B cell (primary cell): Measurements from ENCODE around the gene PEX10. TPM values are rescaled to one million over a fixed set of nuclear protein-coding genes. Genes with fewer than 3 reads are reported as not detected.

Experiments used
- ATAC-seq: fragments of 200-7000 bp; cut with Tn5 transposase; one replicate; pipeline ENCODE4 v1.10.0; 2021; ENCODE audit warnings: low read depth, mild to moderate bottlenecking, moderate number of reproducible peaks, moderate library complexity
- CTCF ChIA-PET: fragments of 350-600 bp; sonication (Branson Sonifier 250); formaldehyde crosslinking; loops from one replicate; lab custom pipeline; 2021; ENCODE audit warnings: antibody characterized with exemption, inconsistent platforms; lab: Charles Lee
- POLR2A ChIA-PET: fragments of 350-600 bp; sonication (Branson Sonifier 250); formaldehyde crosslinking; loops from one replicate; lab custom pipeline; 2021; ENCODE audit warnings: antibody characterized with exemption; lab: Charles Lee
- DNase-seq: peaks from one replicate; pipeline ENCODE4 v3.0.0; 2013
- H2AFZ ChIP-seq: 2 replicates; pipeline ENCODE4 v1.6.1; 2012; ENCODE audit warnings: mild to moderate bottlenecking, low read depth, low read length; ENCODE audit not compliant: insufficient read depth, poor library complexity, severe bottlenecking
- H3K27ac ChIP-seq, 2 donors: 1 replicate in 1 of 2; 2 replicates in 1 of 2; pipeline ENCODE4 v1.5.1; 2012 to 2013; ENCODE audit warnings: low read length in 2 of 2, mild to moderate bottlenecking in 2 of 2, moderate library complexity in 1 of 2
- H3K27me3 ChIP-seq, 4 experiments: fragments of 200-600 bp in 1 of 4; sonication (generic) in 1 of 4; replicated peaks in 1 of 4; 1 replicate in 2 of 4; 2 replicates in 2 of 4; pipeline versions ENCODE4 v1.6.1 to v1.7.0; 2013 to 2016; ENCODE audit warnings: low read length in 3 of 4, mild to moderate bottlenecking in 2 of 4, mixed read lengths in 1 of 4, moderate library complexity in 1 of 4; ENCODE audit not compliant: insufficient read depth in 4 of 4, control insufficient read depth in 3 of 4; ENCODE audit errors: control extremely low read depth in 1 of 4
- H3K36me3 ChIP-seq, 2 experiments: replicated peaks in 1 of 2; 1 replicate in 1 of 2; 2 replicates in 1 of 2; pipeline versions ENCODE4 v1.6.1 to v1.7.1; 2013; ENCODE audit warnings: low read length in 1 of 2; ENCODE audit not compliant: insufficient read depth in 2 of 2, control insufficient read depth in 1 of 2; ENCODE audit errors: control extremely low read depth in 1 of 2, extremely low read depth in 1 of 2
- H3K4me1 ChIP-seq, 2 donors: fragments of 200-600 bp in 1 of 2; sonication (generic) in 1 of 2; 1 replicate in 1 of 2; 2 replicates in 1 of 2; pipeline versions ENCODE4 v1.5.1 to v1.6.1; 2013 to 2017; ENCODE audit warnings: low read length in 2 of 2; ENCODE audit not compliant: control insufficient read depth in 2 of 2, insufficient read depth in 2 of 2
- H3K4me2 ChIP-seq: replicated peaks from 2 replicates; pipeline ENCODE3; 2012; ENCODE audit warnings: mild to moderate bottlenecking, low read depth, low read length; ENCODE audit not compliant: poor library complexity, severe bottlenecking
- H3K4me3 ChIP-seq, 5 experiments: fragments of 200-600 bp in 1 of 5; sonication (generic) in 1 of 5; 1 replicate in 3 of 5; 2 replicates in 2 of 5; pipeline versions ENCODE4 v1.5.1 to v1.7.0; 2011 to 2016; ENCODE audit warnings: low read length in 4 of 5, mild to moderate bottlenecking in 4 of 5, low read depth in 2 of 5, control low read depth in 1 of 5, moderate library complexity in 1 of 5; ENCODE audit not compliant: insufficient read depth in 1 of 5; ENCODE audit errors: control extremely low read depth in 1 of 5, extremely low read depth in 1 of 5
- H3K79me2 ChIP-seq: fragments of 200-600 bp; sonication (generic); one replicate; pipeline ENCODE4 v1.6.0; 2016; ENCODE audit warnings: low read length; ENCODE audit not compliant: control insufficient read depth, insufficient read depth
- H3K9ac ChIP-seq: fragments of 200-600 bp; sonication (generic); 2 replicates; pipeline ENCODE4 v1.6.1; 2017; ENCODE audit warnings: mild to moderate bottlenecking, low read length, moderate library complexity
- H3K9me3 ChIP-seq, 3 donors: one replicate each; pipeline versions ENCODE4 v1.6.1 to v1.7.1; 2013; ENCODE audit warnings: low read length in 2 of 3; ENCODE audit not compliant: control insufficient read depth in 2 of 3, insufficient read depth in 1 of 3; ENCODE audit errors: control extremely low read depth in 1 of 3
- H4K20me1 ChIP-seq: 2 replicates; pipeline ENCODE4 v1.6.0; 2012; ENCODE audit warnings: mild to moderate bottlenecking, low read length; ENCODE audit not compliant: insufficient read depth, control insufficient read depth, poor library complexity, severe bottlenecking
- H3K27ac Mint-ChIP-seq: one replicate; pipeline ENCODE4 v1.8.0; 2021; ENCODE audit warnings: mixed read lengths
- H3K27me3 Mint-ChIP-seq: one replicate; pipeline ENCODE4 v1.8.0; 2021; ENCODE audit warnings: mixed read lengths
- H3K4me1 Mint-ChIP-seq: one replicate; pipeline ENCODE4 v1.8.0; 2021; ENCODE audit warnings: mixed read lengths
- H3K4me3 Mint-ChIP-seq: one replicate; pipeline ENCODE4 v1.8.0; 2021; ENCODE audit warnings: mixed read lengths
- H3K9me3 Mint-ChIP-seq: one replicate; pipeline ENCODE4 v1.8.0; 2022; ENCODE audit warnings: mixed read lengths; ENCODE audit not compliant: insufficient read depth
- CTCF ChIP-seq: fragments of 200-600 bp; IDR thresholded peaks from one replicate; pipeline ENCODE4 v1.8.0; 2022; ENCODE audit warnings: antibody characterized with exemption, mild to moderate bottlenecking
- EZH2 ChIP-seq: IDR thresholded peaks from 2 replicates; pipeline ENCODE4 v1.6.1; 2012; ENCODE audit warnings: borderline replicate concordance, low read depth, mild to moderate bottlenecking, moderate library complexity, low read length; ENCODE audit not compliant: insufficient read depth, poor library complexity, severe bottlenecking
- WGBS: methylation state at CpG from one replicate; pipeline ENCODE4 v1.1.5; 2013; ENCODE audit warnings: missing lambda C conversion rate; ENCODE audit not compliant: insufficient coverage; 5-methylcytosine and 5-hydroxymethylcytosine counted together
- intact Hi-C: fragments of 100-400 bp; cut with micrococcal nuclease; formaldehyde crosslinking; loops from one replicate; pipeline ENCODE4 v1.10.0; 2022
- polyA plus RNA-seq: library from polyadenylated mRNA; depleted of rRNA; stranded (reverse); fragments of >200 nt; gene quantifications from 2 replicates; pipeline ENCODE4 v1.2.3, GENCODE V29; 2012
- total RNA-seq, 2 donors: library from RNA; stranded (reverse); fragments of 120-200 nt in 1 of 2; gene quantifications; 1 replicate in 1 of 2; 2 replicates in 1 of 2; pipeline versions ENCODE4 v1.2.3 to v1.2.4, GENCODE V29; 2013 to 2022

PEX10 gene
- total and polyA plus RNA-seq, 2 donors (not counting 1 experiment from before 2014, with no cell fraction given) = 13.5 to 18.4 TPM

- Mint-ChIP-seq H3K4me3 (no peak overlapping the region), H3K9me3 (no peaks in the 10 kb centered on the region), H3K27ac (no peak overlapping the region), H3K4me1 (no peaks in the 10 kb centered on the region), H3K27me3 (no peaks in the 10 kb centered on the region)
- no peak overlapping the region for H2AFZ ChIP-seq
- no peaks in the 10 kb centered on the region for H4K20me1 ChIP-seq
- POLR2A ChIA-PET = no interaction called here
- no peak overlapping the region for H3K4me3 ChIP-seq
- H3K9me3 ChIP-seq = peaks cover 0 to 5% (median 2%) of the 10 kb centered on the region in 3 donors
- no peak overlapping the region for H3K27ac ChIP-seq
- WGBS = 69% methylated on average over 8 of the region's 9 CpGs
- DNase-seq = no peak
- H3K4me1 ChIP-seq = no peaks in the 10 kb centered on the region
- H3K27me3 ChIP-seq = peaks cover 0 to 8% (median 0%) of the 10 kb centered on the region in 4 experiments
- TF ChIP-seq EZH2 (no peak), CTCF (no peak)
- H3K79me2 ChIP-seq = no peaks in the 10 kb centered on the region
- ATAC-seq = no peak
- H3K36me3 ChIP-seq = no peaks in the 10 kb centered on the region
- H3K9ac ChIP-seq = no peak overlapping the region
- no peak overlapping the region for H3K4me2 ChIP-seq
- intact Hi-C loops = no loop called here
- CTCF ChIA-PET = no interaction called here
These were observed 22.7 kb upstream of the PEX10 start for GRCh38 chr1:2435091-2435490.

- TF ChIP-seq CTCF (no peak), EZH2 (no peak)
- WGBS = 65% methylated on average over 31 of the region's 34 CpGs
- Histone ChIP-seq H2AFZ (no peak overlapping the region), H3K27me3 (peaks cover 0 to 10% (median 0%) of the 10 kb centered on the region in 4 experiments), H3K27ac (no peak overlapping the region), H3K9ac (no peak overlapping the region), H4K20me1 (no peaks in the 10 kb centered on the region), H3K79me2 (no peaks in the 10 kb centered on the region), H3K4me2 (no peak overlapping the region), H3K36me3 (no peaks in the 10 kb centered on the region), H3K4me1 (no peaks in the 10 kb centered on the region), H3K4me3 (no peak overlapping the region), H3K9me3 (peaks cover 0 to 15% (median 8%) of the 10 kb centered on the region in 3 donors)
- H3K4me3 Mint-ChIP-seq = no peak overlapping the region
- ATAC-seq (no peak), DNase-seq (no peak)
- H3K27ac Mint-ChIP-seq = no peak overlapping the region
- H3K9me3 Mint-ChIP-seq = no peaks in the 10 kb centered on the region
- H3K27me3 Mint-ChIP-seq = no peaks in the 10 kb centered on the region
- no peaks in the 10 kb centered on the region for H3K4me1 Mint-ChIP-seq
- CTCF ChIA-PET = no interaction called here
- POLR2A ChIA-PET = no interaction called here
- intact Hi-C loops = no loop called here
These were observed 21.7 kb upstream of the PEX10 start for GRCh38 chr1:2433936-2434655.
